ENCODE results near the gene CHRNA4. TPM values are rescaled to one million over a fixed set of nuclear protein-coding genes. Genes with fewer than 3 reads are reported as not detected.
"Not testable (repeated sequence)": the region's sequence is repeated elsewhere in the genome, so short reads cannot be mapped to it uniquely, and the experiment has no call there.

CHRNA4 gene
- polyA plus RNA-seq, 1 donor, result 0.45 TPM

- Histone ChIP-seq H3K4me1 (ENCODE audit: control insufficient read depth, insufficient read depth, low read length) (peaks cover 12% of the 10 kb centered on the region), H3K4me3 (ENCODE audit: low read length) (no peak overlapping the region), H3K27ac (ENCODE audit: low read length) (no peak overlapping the region), H3K36me3 (ENCODE audit: control insufficient read depth, insufficient read depth, low read length) (no peaks in the 10 kb centered on the region), H3K9me3 (ENCODE audit: control insufficient read depth, low read depth, low read length) (peaks cover 8% of the 10 kb centered on the region), H3K27me3 (ENCODE audit: control insufficient read depth, insufficient read depth, low read length) (no peaks in the 10 kb centered on the region)
- no CpG with 5 or more reads among the region's 46 CpGs for WGBS (ENCODE audit: insufficient coverage, low lambda C conversion rate)
- no peak for DNase-seq
These were observed 13.0 kb downstream of the CHRNA4 start for GRCh38 chr20:63347950-63348827.

- no CpG with 5 or more reads among the region's 33 CpGs for WGBS (ENCODE audit: insufficient coverage, low lambda C conversion rate)
- Histone ChIP-seq H3K4me1 (ENCODE audit: control insufficient read depth, insufficient read depth, low read length) (peaks cover 12% of the 10 kb centered on the region), H3K9me3 (ENCODE audit: control insufficient read depth, low read depth, low read length) (peaks cover 13% of the 10 kb centered on the region), H3K27me3 (ENCODE audit: control insufficient read depth, insufficient read depth, low read length) (no peaks in the 10 kb centered on the region), H3K4me3 (ENCODE audit: low read length) (no peak overlapping the region), H3K36me3 (ENCODE audit: control insufficient read depth, insufficient read depth, low read length) (no peaks in the 10 kb centered on the region), H3K27ac (ENCODE audit: low read length) (no peak overlapping the region)
- DNase-seq, result no peak
These were observed 13.9 kb downstream of the CHRNA4 start for GRCh38 chr20:63347081-63347741.

GRCh38 chr20:63346131-63347080, 14.7 kb downstream of the CHRNA4 start:
- Histone ChIP-seq H3K9me3 (ENCODE audit: control insufficient read depth, low read depth, low read length) (peaks cover 13% of the 10 kb centered on the region), H3K4me3 (ENCODE audit: low read length) (no peak overlapping the region), H3K36me3 (ENCODE audit: control insufficient read depth, insufficient read depth, low read length) (no peaks in the 10 kb centered on the region), H3K27me3 (ENCODE audit: control insufficient read depth, insufficient read depth, low read length) (no peaks in the 10 kb centered on the region), H3K4me1 (ENCODE audit: control insufficient read depth, insufficient read depth, low read length) (peaks cover 12% of the 10 kb centered on the region), H3K27ac (ENCODE audit: low read length) (no peak overlapping the region)
- DNase-seq, result peak; percentile 31 to 72
- WGBS (ENCODE audit: insufficient coverage, low lambda C conversion rate), result no CpG with 5 or more reads among the region's 50 CpGs

- Histone ChIP-seq H3K27ac (ENCODE audit: low read length) (no peak overlapping the region), H3K4me1 (ENCODE audit: control insufficient read depth, insufficient read depth, low read length) (peaks cover 12% of the 10 kb centered on the region), H3K4me3 (ENCODE audit: low read length) (no peak overlapping the region), H3K27me3 (ENCODE audit: control insufficient read depth, insufficient read depth, low read length) (no peaks in the 10 kb centered on the region), H3K36me3 (ENCODE audit: control insufficient read depth, insufficient read depth, low read length) (no peaks in the 10 kb centered on the region), H3K9me3 (ENCODE audit: control insufficient read depth, low read depth, low read length) (peaks cover 8% of the 10 kb centered on the region)
- DNase-seq, result peak in 1 of 2 donors; percentile 13
- no CpG with 5 or more reads among the region's 27 CpGs for WGBS (ENCODE audit: insufficient coverage, low lambda C conversion rate)
These were observed 15.6 kb downstream of the CHRNA4 start for GRCh38 chr20:63345328-63346100.

GRCh38 chr20:63344616-63345327, 16.4 kb downstream of the CHRNA4 start:
- Histone ChIP-seq H3K4me3 (ENCODE audit: low read length) (no peak overlapping the region), H3K4me1 (ENCODE audit: control insufficient read depth, insufficient read depth, low read length) (peaks cover 12% of the 10 kb centered on the region), H3K27ac (ENCODE audit: low read length) (no peak overlapping the region), H3K27me3 (ENCODE audit: control insufficient read depth, insufficient read depth, low read length) (no peaks in the 10 kb centered on the region), H3K36me3 (ENCODE audit: control insufficient read depth, insufficient read depth, low read length) (no peaks in the 10 kb centered on the region), H3K9me3 (ENCODE audit: control insufficient read depth, low read depth, low read length) (peaks cover 8% of the 10 kb centered on the region)
- WGBS (ENCODE audit: insufficient coverage, low lambda C conversion rate), result no CpG with 5 or more reads among the region's 21 CpGs
- no peak for DNase-seq

GRCh38 chr20:63343460-63344445, 17.4 kb downstream of the CHRNA4 start:
- H3K4me3 ChIP-seq (ENCODE audit: low read length), result no peak overlapping the region
- H3K27me3 ChIP-seq (ENCODE audit: control insufficient read depth, insufficient read depth, low read length), result no peaks in the 10 kb centered on the region
- H3K4me1 ChIP-seq (ENCODE audit: control insufficient read depth, insufficient read depth, low read length), result peaks cover 12% of the 10 kb centered on the region
- H3K9me3 ChIP-seq (ENCODE audit: control insufficient read depth, low read depth, low read length), result peaks cover 8% of the 10 kb centered on the region
- no peak for DNase-seq
- 71% methylated on average over 3 of the region's 37 CpGs for WGBS (ENCODE audit: insufficient coverage, low lambda C conversion rate)
- H3K36me3 ChIP-seq (ENCODE audit: control insufficient read depth, insufficient read depth, low read length), result no peaks in the 10 kb centered on the region
- no peak overlapping the region for H3K27ac ChIP-seq (ENCODE audit: low read length)

- Histone ChIP-seq H3K4me3 (ENCODE audit: low read length) (no peak overlapping the region), H3K27ac (ENCODE audit: low read length) (no peak overlapping the region), H3K4me1 (ENCODE audit: control insufficient read depth, insufficient read depth, low read length) (peaks cover 12% of the 10 kb centered on the region), H3K9me3 (ENCODE audit: control insufficient read depth, low read depth, low read length) (peaks cover 5% of the 10 kb centered on the region), H3K36me3 (ENCODE audit: control insufficient read depth, insufficient read depth, low read length) (no peaks in the 10 kb centered on the region), H3K27me3 (ENCODE audit: control insufficient read depth, insufficient read depth, low read length) (peaks cover 4% of the 10 kb centered on the region)
- WGBS (ENCODE audit: insufficient coverage, low lambda C conversion rate), result no CpG with 5 or more reads among the region's 59 CpGs
- DNase-seq, result no peak
These were observed 18.3 kb downstream of the CHRNA4 start for GRCh38 chr20:63342561-63343459.

GRCh38 chr20:63340158-63340688, 20.9 kb downstream of the CHRNA4 start:
- peaks cover 11% of the 10 kb centered on the region for H3K27me3 ChIP-seq (ENCODE audit: control insufficient read depth, insufficient read depth, low read length)
- DNase-seq; H3K27ac ChIP-seq (ENCODE audit: low read length); H3K4me1 ChIP-seq (ENCODE audit: control insufficient read depth, insufficient read depth, low read length); H3K36me3 ChIP-seq (ENCODE audit: control insufficient read depth, insufficient read depth, low read length); H3K4me3 ChIP-seq (ENCODE audit: low read length); H3K9me3 ChIP-seq (ENCODE audit: control insufficient read depth, low read depth, low read length): not testable (repeated sequence)
- WGBS (ENCODE audit: insufficient coverage, low lambda C conversion rate), result 100% methylated on average over 5 of the region's 10 CpGs

Data from large intestine (tissue), 3 donors.